ENCODE measurements around the gene ABCF3.

Gene ABCF3

DNA sequence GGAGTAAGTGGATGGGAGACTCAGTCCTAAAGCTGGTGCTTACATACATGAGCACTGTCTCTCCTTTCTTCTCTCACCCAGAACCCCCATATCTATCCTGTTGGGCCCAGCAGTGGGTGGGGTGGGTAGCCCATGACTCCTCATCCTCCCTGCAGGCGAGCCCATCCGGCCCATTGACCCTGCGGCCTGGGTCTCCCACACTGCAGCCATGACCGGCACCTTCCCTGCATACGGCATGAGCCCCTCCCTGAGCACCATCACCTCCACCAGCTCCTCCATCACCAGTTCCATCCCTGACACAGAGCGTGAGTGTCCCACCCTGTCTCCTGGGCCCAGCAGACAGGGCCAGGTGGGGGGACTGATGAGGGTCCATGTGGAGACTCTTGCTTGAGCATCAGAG lies 19.3 kb upstream of the ABCF3 start:
- H3K4me3 ChIP-seq (replicated peaks; ENCODE audit: low read depth, low read length) = no peak overlapping the region
- TF ChIP-seq, protein P1, sequence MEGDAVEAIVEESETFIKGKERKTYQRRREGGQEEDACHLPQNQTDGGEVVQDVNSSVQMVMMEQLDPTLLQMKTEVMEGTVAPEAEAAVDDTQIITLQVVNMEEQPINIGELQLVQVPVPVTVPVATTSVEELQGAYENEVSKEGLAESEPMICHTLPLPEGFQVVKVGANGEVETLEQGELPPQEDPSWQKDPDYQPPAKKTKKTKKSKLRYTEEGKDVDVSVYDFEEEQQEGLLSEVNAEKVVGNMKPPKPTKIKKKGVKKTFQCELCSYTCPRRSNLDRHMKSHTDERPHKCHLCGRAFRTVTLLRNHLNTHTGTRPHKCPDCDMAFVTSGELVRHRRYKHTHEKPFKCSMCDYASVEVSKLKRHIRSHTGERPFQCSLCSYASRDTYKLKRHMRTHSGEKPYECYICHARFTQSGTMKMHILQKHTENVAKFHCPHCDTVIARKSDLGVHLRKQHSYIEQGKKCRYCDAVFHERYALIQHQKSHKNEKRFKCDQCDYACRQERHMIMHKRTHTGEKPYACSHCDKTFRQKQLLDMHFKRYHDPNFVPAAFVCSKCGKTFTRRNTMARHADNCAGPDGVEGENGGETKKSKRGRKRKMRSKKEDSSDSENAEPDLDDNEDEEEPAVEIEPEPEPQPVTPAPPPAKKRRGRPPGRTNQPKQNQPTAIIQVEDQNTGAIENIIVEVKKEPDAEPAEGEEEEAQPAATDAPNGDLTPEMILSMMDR (IDR thresholded peaks at IDR 0.05; ENCODE audit: low read length, missing control alignments) = no peak
- DNase-seq (ENCODE audit: low read depth) = no peak

GRCh38 chr3:184167786-184168185 lies 18.2 kb upstream of the ABCF3 start:
- DNase-seq (ENCODE audit: low read depth) = no peak
- no peak overlapping the region for H3K4me3 ChIP-seq (replicated peaks; ENCODE audit: low read depth, low read length)
- TF ChIP-seq, protein P1 (IDR thresholded peaks at IDR 0.05; ENCODE audit: low read length, missing control alignments) = no peak

DNA sequence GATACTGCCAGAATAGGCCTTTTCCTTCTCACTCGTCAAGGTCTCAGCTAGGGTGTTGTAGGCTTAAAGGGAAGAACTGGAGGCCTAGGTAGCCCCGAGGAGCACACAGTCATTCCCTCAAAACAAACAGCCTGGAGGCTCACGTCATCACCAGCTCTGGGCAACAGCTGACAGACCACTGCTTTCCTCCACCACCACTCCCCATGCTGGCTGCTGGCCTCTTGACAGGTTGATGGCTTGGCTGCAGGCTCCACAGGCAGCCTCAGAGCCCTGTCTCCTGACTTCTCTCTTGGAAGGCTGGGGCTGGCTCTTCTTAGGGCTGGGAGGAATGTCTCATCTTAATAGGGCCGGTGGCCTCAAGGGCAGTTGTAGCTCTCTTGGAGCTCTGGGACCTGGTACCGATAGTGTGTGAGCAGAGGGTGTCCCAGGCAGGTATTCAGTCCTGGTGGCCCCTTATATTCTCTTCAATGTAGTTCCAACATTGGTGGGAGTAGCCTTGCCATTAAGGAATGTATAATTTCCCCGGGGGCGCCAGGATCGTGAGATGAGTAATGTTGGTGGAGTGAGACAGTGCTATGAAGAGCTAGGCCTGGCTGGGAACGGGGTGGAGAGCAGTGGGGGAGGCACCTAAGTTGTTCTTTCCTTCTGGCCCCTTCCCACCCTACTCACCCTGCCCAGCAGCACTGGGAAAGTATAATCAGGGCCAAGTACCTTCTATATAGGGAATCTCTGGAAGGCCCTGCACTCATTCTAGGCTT lies 17.5 kb upstream of the ABCF3 start:
- DNase-seq (ENCODE audit: low read depth) = peak; percentile 70
- no peak overlapping the region for H3K4me3 ChIP-seq (replicated peaks; ENCODE audit: low read depth, low read length)
- TF ChIP-seq, protein P1 (IDR thresholded peaks at IDR 0.05; ENCODE audit: low read length, missing control alignments) = no peak

- no peak overlapping the region for H3K4me3 ChIP-seq (replicated peaks; ENCODE audit: low read depth, low read length)
- TF ChIP-seq, protein P1 (IDR thresholded peaks at IDR 0.05; ENCODE audit: low read length, missing control alignments) = no peak
- no peak for DNase-seq (ENCODE audit: low read depth)
These were observed 15.8 kb upstream of the ABCF3 start for GRCh38 chr3:184169896-184170875.

GRCh38 chr3:184171562-184171961 lies 14.4 kb upstream of the ABCF3 start:
- peak; percentile 34 for DNase-seq (ENCODE audit: low read depth)
- no peak overlapping the region for H3K4me3 ChIP-seq (replicated peaks; ENCODE audit: low read depth, low read length)
- TF ChIP-seq, protein P1 (IDR thresholded peaks at IDR 0.05; ENCODE audit: low read length, missing control alignments) = no peak

- DNase-seq (ENCODE audit: low read depth) = peak; percentile 93
- TF ChIP-seq, protein P1 (IDR thresholded peaks at IDR 0.05; ENCODE audit: low read length, missing control alignments) = no peak
These were observed 13.2 kb upstream of the ABCF3 start for GRCh38 chr3:184172681-184173373.

More at GRCh38 chr3:184172681-184173373, 13.2 kb upstream of the ABCF3 start:
- no peak overlapping the region for H3K4me3 ChIP-seq (replicated peaks; ENCODE audit: low read depth, low read length)

Data from fibroblast of pulmonary artery (primary cell).